B cell (primary cell): Measurements from ENCODE around the gene CDC25B. TPM values are rescaled to one million over a fixed set of nuclear protein-coding genes. Genes with fewer than 3 reads are reported as not detected.

Experiments
- ATAC-seq: fragments of 200-7000 bp; cut with Tn5 transposase; one replicate; pipeline ENCODE4 v1.10.0; 2021; ENCODE audit warnings: low read depth, mild to moderate bottlenecking, moderate number of reproducible peaks, moderate library complexity
- CTCF ChIA-PET: fragments of 350-600 bp; sonication (Branson Sonifier 250); formaldehyde crosslinking; loops from one replicate; lab custom pipeline; 2021; ENCODE audit warnings: antibody characterized with exemption, inconsistent platforms; lab: Charles Lee
- POLR2A ChIA-PET: fragments of 350-600 bp; sonication (Branson Sonifier 250); formaldehyde crosslinking; loops from one replicate; lab custom pipeline; 2021; ENCODE audit warnings: antibody characterized with exemption; lab: Charles Lee
- DNase-seq: peaks from one replicate; pipeline ENCODE4 v3.0.0; 2013
- H2AFZ ChIP-seq: 2 replicates; pipeline ENCODE4 v1.6.1; 2012; ENCODE audit warnings: mild to moderate bottlenecking, low read depth, low read length; ENCODE audit not compliant: insufficient read depth, poor library complexity, severe bottlenecking
- H3K27ac ChIP-seq, 2 donors: 1 replicate in 1 of 2; 2 replicates in 1 of 2; pipeline ENCODE4 v1.5.1; 2012 to 2013; ENCODE audit warnings: low read length in 2 of 2, mild to moderate bottlenecking in 2 of 2, moderate library complexity in 1 of 2
- H3K27me3 ChIP-seq, 4 experiments: fragments of 200-600 bp in 1 of 4; sonication (generic) in 1 of 4; replicated peaks in 1 of 4; 1 replicate in 2 of 4; 2 replicates in 2 of 4; pipeline versions ENCODE4 v1.6.1 to v1.7.0; 2013 to 2016; ENCODE audit warnings: low read length in 3 of 4, mild to moderate bottlenecking in 2 of 4, mixed read lengths in 1 of 4, moderate library complexity in 1 of 4; ENCODE audit not compliant: insufficient read depth in 4 of 4, control insufficient read depth in 3 of 4; ENCODE audit errors: control extremely low read depth in 1 of 4
- H3K36me3 ChIP-seq, 2 experiments: replicated peaks in 1 of 2; 1 replicate in 1 of 2; 2 replicates in 1 of 2; pipeline versions ENCODE4 v1.6.1 to v1.7.1; 2013; ENCODE audit warnings: low read length in 1 of 2; ENCODE audit not compliant: insufficient read depth in 2 of 2, control insufficient read depth in 1 of 2; ENCODE audit errors: control extremely low read depth in 1 of 2, extremely low read depth in 1 of 2
- H3K4me1 ChIP-seq, 2 donors: fragments of 200-600 bp in 1 of 2; sonication (generic) in 1 of 2; 1 replicate in 1 of 2; 2 replicates in 1 of 2; pipeline versions ENCODE4 v1.5.1 to v1.6.1; 2013 to 2017; ENCODE audit warnings: low read length in 2 of 2; ENCODE audit not compliant: control insufficient read depth in 2 of 2, insufficient read depth in 2 of 2
- H3K4me2 ChIP-seq: replicated peaks from 2 replicates; pipeline ENCODE3; 2012; ENCODE audit warnings: mild to moderate bottlenecking, low read depth, low read length; ENCODE audit not compliant: poor library complexity, severe bottlenecking
- H3K4me3 ChIP-seq, 5 experiments: fragments of 200-600 bp in 1 of 5; sonication (generic) in 1 of 5; 1 replicate in 3 of 5; 2 replicates in 2 of 5; pipeline versions ENCODE4 v1.5.1 to v1.7.0; 2011 to 2016; ENCODE audit warnings: low read length in 4 of 5, mild to moderate bottlenecking in 4 of 5, low read depth in 2 of 5, control low read depth in 1 of 5, moderate library complexity in 1 of 5; ENCODE audit not compliant: insufficient read depth in 1 of 5; ENCODE audit errors: control extremely low read depth in 1 of 5, extremely low read depth in 1 of 5
- H3K79me2 ChIP-seq: fragments of 200-600 bp; sonication (generic); one replicate; pipeline ENCODE4 v1.6.0; 2016; ENCODE audit warnings: low read length; ENCODE audit not compliant: control insufficient read depth, insufficient read depth
- H3K9ac ChIP-seq: fragments of 200-600 bp; sonication (generic); 2 replicates; pipeline ENCODE4 v1.6.1; 2017; ENCODE audit warnings: mild to moderate bottlenecking, low read length, moderate library complexity
- H3K9me3 ChIP-seq, 3 donors: one replicate each; pipeline versions ENCODE4 v1.6.1 to v1.7.1; 2013; ENCODE audit warnings: low read length in 2 of 3; ENCODE audit not compliant: control insufficient read depth in 2 of 3, insufficient read depth in 1 of 3; ENCODE audit errors: control extremely low read depth in 1 of 3
- H4K20me1 ChIP-seq: 2 replicates; pipeline ENCODE4 v1.6.0; 2012; ENCODE audit warnings: mild to moderate bottlenecking, low read length; ENCODE audit not compliant: insufficient read depth, control insufficient read depth, poor library complexity, severe bottlenecking
- H3K27ac Mint-ChIP-seq: one replicate; pipeline ENCODE4 v1.8.0; 2021; ENCODE audit warnings: mixed read lengths
- H3K27me3 Mint-ChIP-seq: one replicate; pipeline ENCODE4 v1.8.0; 2021; ENCODE audit warnings: mixed read lengths
- H3K4me1 Mint-ChIP-seq: one replicate; pipeline ENCODE4 v1.8.0; 2021; ENCODE audit warnings: mixed read lengths
- H3K4me3 Mint-ChIP-seq: one replicate; pipeline ENCODE4 v1.8.0; 2021; ENCODE audit warnings: mixed read lengths
- H3K9me3 Mint-ChIP-seq: one replicate; pipeline ENCODE4 v1.8.0; 2022; ENCODE audit warnings: mixed read lengths; ENCODE audit not compliant: insufficient read depth
- CTCF ChIP-seq: fragments of 200-600 bp; IDR thresholded peaks from one replicate; pipeline ENCODE4 v1.8.0; 2022; ENCODE audit warnings: antibody characterized with exemption, mild to moderate bottlenecking
- EZH2 ChIP-seq: IDR thresholded peaks from 2 replicates; pipeline ENCODE4 v1.6.1; 2012; ENCODE audit warnings: borderline replicate concordance, low read depth, mild to moderate bottlenecking, moderate library complexity, low read length; ENCODE audit not compliant: insufficient read depth, poor library complexity, severe bottlenecking
- WGBS: methylation state at CpG from one replicate; pipeline ENCODE4 v1.1.5; 2013; ENCODE audit warnings: missing lambda C conversion rate; ENCODE audit not compliant: insufficient coverage; 5-methylcytosine and 5-hydroxymethylcytosine counted together
- intact Hi-C: fragments of 100-400 bp; cut with micrococcal nuclease; formaldehyde crosslinking; loops from one replicate; pipeline ENCODE4 v1.10.0; 2022
- polyA plus RNA-seq: library from polyadenylated mRNA; depleted of rRNA; stranded (reverse); fragments of >200 nt; gene quantifications from 2 replicates; pipeline ENCODE4 v1.2.3, GENCODE V29; 2012
- total RNA-seq, 2 donors: library from RNA; stranded (reverse); fragments of 120-200 nt in 1 of 2; gene quantifications; 1 replicate in 1 of 2; 2 replicates in 1 of 2; pipeline versions ENCODE4 v1.2.3 to v1.2.4, GENCODE V29; 2013 to 2022

Gene CDC25B
- total and polyA plus RNA-seq, 2 donors (not counting 1 experiment from before 2014, with no cell fraction given): 72.3 to 114 TPM

GRCh38 chr20:3749689-3750531, 46.2 kb upstream of the CDC25B start:
- no peak for TF ChIP-seq EZH2
- TF ChIP-seq CTCF: peak; percentile 52
- H3K4me1 ChIP-seq: peaks cover 0 to 19% of the 10 kb centered on the region in 2 donors
- peaks cover 0 to 13% (median 2%) of the 10 kb centered on the region in 4 experiments for H3K27me3 ChIP-seq
- intact Hi-C loops: loop anchor here (5.0 kb wide), 1 partner anchor 322 kb away; no protein-coding TSS in a partner anchor
- H4K20me1 ChIP-seq: no peaks in the 10 kb centered on the region
- H3K36me3 ChIP-seq: no peaks in the 10 kb centered on the region
- no peak overlapping the region for H3K4me3 Mint-ChIP-seq
- H3K27me3 Mint-ChIP-seq: peaks cover 14% of the 10 kb centered on the region
- CTCF ChIA-PET: interaction anchor here (1.7 kb wide), 1 partner anchor 19 kb away, joined by 5 read pairs; no protein-coding TSS in a partner anchor
- H3K27ac Mint-ChIP-seq: no peak overlapping the region
- peaks cover 0 to 10% (median 0%) of the 10 kb centered on the region in 3 donors for H3K9me3 ChIP-seq
- ATAC-seq (no peak), DNase-seq (no peak)
- H3K9me3 Mint-ChIP-seq: no peaks in the 10 kb centered on the region
- no peak overlapping the region for H3K9ac ChIP-seq
- peaks cover 9% of the 10 kb centered on the region for H3K4me1 Mint-ChIP-seq
- H3K79me2 ChIP-seq: peaks cover 3% of the 10 kb centered on the region
- H3K27ac ChIP-seq: no peak overlapping the region
- H2AFZ ChIP-seq: no peak overlapping the region
- H3K4me2 ChIP-seq: no peak overlapping the region
- H3K4me3 ChIP-seq: no peak overlapping the region
- POLR2A ChIA-PET: no interaction called here
- WGBS: 71% methylated on average over 71 of the region's 72 CpGs

- no peak for TF ChIP-seq CTCF
- TF ChIP-seq EZH2: no peak
- ChIA-PET POLR2A (no interaction called here), CTCF (interaction anchor here (0.5 to 1.7 kb wide), 3 partner anchors 16 to 25 kb away, joined by 3 to 5 read pairs (median 4); partner anchors contain the start of gene ADISSP)
- H3K4me1 Mint-ChIP-seq: peaks cover 7% of the 10 kb centered on the region
- DNase-seq (no peak), ATAC-seq (no peak)
- no peak overlapping the region for H3K4me3 Mint-ChIP-seq
- WGBS: 91% methylated on average over 29 of the region's 31 CpGs
- peaks cover 9% of the 10 kb centered on the region for H3K27me3 Mint-ChIP-seq
- Histone ChIP-seq H3K36me3 (no peaks in the 10 kb centered on the region), H3K27me3 (peaks cover 0 to 5% (median 0%) of the 10 kb centered on the region in 4 experiments), H3K4me1 (peaks cover 0 to 12% of the 10 kb centered on the region in 2 donors), H3K4me3 (peak overlapping the region in 2 of 5 experiments; percentile 50 to 51), H4K20me1 (no peaks in the 10 kb centered on the region), H3K9ac (peak overlapping the region; percentile 54), H3K27ac (no peak overlapping the region), H2AFZ (peak overlapping the region; percentile 75), H3K9me3 (no peaks in the 10 kb centered on the region), H3K4me2 (peak overlapping the region; percentile 82), H3K79me2 (peaks cover 3% of the 10 kb centered on the region)
- no peaks in the 10 kb centered on the region for H3K9me3 Mint-ChIP-seq
- intact Hi-C loops: loop anchor here (5.0 kb wide), 1 partner anchor 321 kb away; no protein-coding TSS in a partner anchor
- H3K27ac Mint-ChIP-seq: no peak overlapping the region
Measured at GRCh38 chr20:3751305-3751674, 44.8 kb upstream of the CDC25B start.
